Prostate gland (tissue), 2 donors: ENCODE measurements around the gene TMED4. TPM values are rescaled to one million over a fixed set of nuclear protein-coding genes. Genes with fewer than 3 reads are reported as not detected.

Experiments used
- DNase-seq: peaks from one replicate; pipeline ENCODE4 v3.0.0-alpha.2; 2019; ENCODE audit warnings: low spot score
- H3K27ac ChIP-seq, 2 donors: fragments of 200-600 bp; sonication (generic); 2 replicates each; pipeline ENCODE4 v1.5.1; 2017 to 2019
- H3K27me3 ChIP-seq: fragments of 200-600 bp; sonication (generic); replicated peaks from 2 replicates; pipeline ENCODE4 v1.5.1; 2019; ENCODE audit not compliant: insufficient read depth
- H3K36me3 ChIP-seq, 2 donors: fragments of 200-600 bp; sonication (generic); 1 replicate in 1 of 2; 2 replicates in 1 of 2; pipeline versions ENCODE4 v1.5.1 to v1.8.1; 2017 to 2019
- H3K4me1 ChIP-seq: fragments of 200-600 bp; sonication (generic); replicated peaks from 2 replicates; pipeline ENCODE4 v1.5.1; 2019
- H3K4me3 ChIP-seq, 2 donors: fragments of 200-600 bp; sonication (generic); 2 replicates each; pipeline ENCODE4 v1.5.1; 2017 to 2019
- H3K9me3 ChIP-seq: fragments of 200-600 bp; sonication (generic); 2 replicates; pipeline ENCODE4 v1.5.1; 2017
- CTCF ChIP-seq, 4 experiments: fragments of 200-600 bp in 2 of 4; fragments of 450-650 bp in 2 of 4; sonication (generic) in 2 of 4; IDR thresholded peaks; 1 replicate in 3 of 4; 2 replicates in 1 of 4; pipeline ENCODE4 v1.5.1; 2016 to 2019; ENCODE audit warnings: antibody characterized with exemption in 4 of 4, mild to moderate bottlenecking in 2 of 4, moderate library complexity in 2 of 4
- POLR2A ChIP-seq: fragments of 450-650 bp; IDR thresholded peaks from one replicate; pipeline ENCODE4 v1.6.1; 2016; ENCODE audit warnings: antibody characterized with exemption, mild to moderate bottlenecking
- POLR2AphosphoS5 ChIP-seq: sonication (generic); formaldehyde crosslinking; IDR thresholded peaks from one replicate; pipeline ENCODE4 v1.6.1; 2017; ENCODE audit warnings: antibody characterized with exemption
- WGBS: methylation state at CpG from one replicate; pipeline ENCODE4 v1.1.5; 2018; 5-methylcytosine and 5-hydroxymethylcytosine counted together
- intact Hi-C: fragments of 100-400 bp; cut with DNase I; formaldehyde crosslinking; loops from one replicate; pipeline ENCODE4 v1.14.2; 2022
- total RNA-seq, 2 donors: library from RNA; depleted of rRNA; stranded (reverse); fragments of >200 nt; gene quantifications; one replicate each; pipeline ENCODE4 v1.1.0, GENCODE V29; 2016

Gene TMED4
- total RNA-seq, 2 donors from 2014 or later, result 227 to 243 TPM

- Histone ChIP-seq H3K36me3 (no peaks in the 10 kb centered on the region), H3K9me3 (no peaks in the 10 kb centered on the region), H3K27me3 (no peaks in the 10 kb centered on the region), H3K4me1 (no peaks in the 10 kb centered on the region), H3K27ac (no peak overlapping the region), H3K4me3 (no peak overlapping the region)
- TF ChIP-seq POLR2A (no peak), CTCF (IDR thresholded peaks at IDR 0.05) (no peak), POLR2AphosphoS5 (no peak)
- WGBS, result 85% methylated on average over 4 of the region's 8 CpGs
- intact Hi-C loops, result no loop called here
- no peak for DNase-seq
Observed at GRCh38 chr7:44533301-44534055, 48.6 kb downstream of the TMED4 start.

DNA sequence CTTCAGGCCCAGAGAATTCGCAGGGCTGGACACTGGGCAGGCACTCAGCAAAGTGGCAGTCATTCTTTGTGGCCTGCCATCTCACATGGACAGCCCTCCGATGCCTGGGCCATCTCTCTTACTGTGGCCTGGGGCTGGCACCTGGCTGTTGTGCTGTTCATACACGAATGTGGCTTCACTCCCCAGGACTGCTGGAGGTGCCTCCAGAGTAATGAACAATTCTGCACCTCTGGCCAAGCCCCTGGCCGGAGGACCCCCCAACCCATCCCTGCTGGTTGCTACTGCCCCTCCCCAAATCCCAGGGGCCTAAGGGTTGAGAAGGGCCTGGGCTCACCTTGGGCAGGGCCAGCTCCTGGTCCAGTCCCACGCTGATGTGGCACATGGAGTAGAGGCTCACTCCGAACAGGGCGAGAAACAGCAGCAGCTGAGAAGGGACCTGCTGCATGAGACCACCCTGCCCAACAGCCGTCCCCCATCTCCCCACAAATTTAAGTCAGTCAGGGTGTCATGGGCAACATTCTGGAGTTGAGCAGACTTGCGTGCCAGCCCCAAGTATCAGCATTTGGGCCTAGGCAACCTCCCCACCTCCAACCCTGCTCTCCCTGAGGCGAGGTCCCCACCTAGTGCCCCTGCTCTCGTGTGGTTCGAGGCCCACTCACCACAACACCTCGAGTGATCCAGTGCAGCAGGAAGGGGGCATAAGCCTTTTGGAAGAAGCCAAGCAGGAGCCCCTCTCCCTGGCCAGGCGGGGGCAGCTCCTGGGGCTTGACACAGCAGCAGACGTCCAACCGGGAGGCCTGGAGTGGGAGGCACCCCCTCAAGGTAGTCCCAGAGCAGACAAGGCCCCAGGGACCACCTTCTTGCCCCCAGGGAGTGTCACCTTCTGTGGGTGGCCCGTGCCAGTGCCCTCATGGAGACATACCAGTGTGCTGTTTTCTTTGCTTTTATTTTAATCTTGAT is 50.3 kb downstream of the TMED4 start:
- Histone ChIP-seq H3K4me3 (no peak overlapping the region), H3K27ac (no peak overlapping the region), H3K27me3 (no peaks in the 10 kb centered on the region), H3K9me3 (no peaks in the 10 kb centered on the region), H3K4me1 (no peaks in the 10 kb centered on the region), H3K36me3 (no peaks in the 10 kb centered on the region)
- intact Hi-C loops, result no loop called here
- WGBS, result 84% methylated on average over 17 of the region's 17 CpGs
- DNase-seq, result no peak
- TF ChIP-seq CTCF (IDR thresholded peaks at IDR 0.05), result no peak
- TF ChIP-seq POLR2A, result no peak
- TF ChIP-seq POLR2AphosphoS5, result no peak

GRCh38 chr7:44530990-44531389 is 51.0 kb downstream of the TMED4 start:
- DNase-seq, result no peak

More at GRCh38 chr7:44530990-44531389, 51.0 kb downstream of the TMED4 start:
- H3K4me1 ChIP-seq, result no peaks in the 10 kb centered on the region
- H3K4me3 ChIP-seq, result no peak overlapping the region
- H3K9me3 ChIP-seq, result no peaks in the 10 kb centered on the region
- no peaks in the 10 kb centered on the region for H3K36me3 ChIP-seq
- H3K27me3 ChIP-seq, result no peaks in the 10 kb centered on the region
- H3K27ac ChIP-seq, result no peak overlapping the region
- WGBS, result 72% methylated on average over 10 of the region's 10 CpGs
- intact Hi-C loops, result no loop called here
- no peak for TF ChIP-seq CTCF (IDR thresholded peaks at IDR 0.05)
- no peak for TF ChIP-seq POLR2AphosphoS5
- no peak for TF ChIP-seq POLR2A

Other genes with a start within 250 kb of the TMED4 start
- 10 to 100 TPM; 55.2 to 55.9 TPM for gene NUDCD3, start 91.6 kb downstream of the TMED4 start, total RNA-seq
- gene NPC1L1, start 40.9 kb downstream of the TMED4 start, total RNA-seq, result under 1 TPM; 0.11 to 0.23 TPM
- 10 to 100 TPM; 52.9 to 60.6 TPM for gene DDX56, start 8.3 kb downstream of the TMED4 start, total RNA-seq
- 10 to 100 TPM; 70.4 to 96.9 TPM for gene OGDH, start 24.4 kb upstream of the TMED4 start, total RNA-seq
- 10 to 100 TPM; 27.1 to 42.8 TPM for gene ZMIZ2, start 166.6 kb upstream of the TMED4 start, total RNA-seq
- gene PPIA, start 214.4 kb upstream of the TMED4 start, total RNA-seq, result 1,000 to 10,000 TPM in 1 of 2 donors, 100 to 1,000 TPM in 1; 957 to 1,544 TPM